UCSD-AML1 (cell line): ENCODE measurements around the gene NBEA.
"Not testable (repeated sequence)": the region's sequence is repeated elsewhere in the genome, so short reads cannot be mapped to it uniquely, and the experiment has no call there.

Source experiments
- DNase-seq: peaks from one replicate; lab custom pipeline; 2025; ENCODE audit not compliant: unreplicated experiment; lab: John Stamatoyannopoulos, UW

NBEA gene, protein sequence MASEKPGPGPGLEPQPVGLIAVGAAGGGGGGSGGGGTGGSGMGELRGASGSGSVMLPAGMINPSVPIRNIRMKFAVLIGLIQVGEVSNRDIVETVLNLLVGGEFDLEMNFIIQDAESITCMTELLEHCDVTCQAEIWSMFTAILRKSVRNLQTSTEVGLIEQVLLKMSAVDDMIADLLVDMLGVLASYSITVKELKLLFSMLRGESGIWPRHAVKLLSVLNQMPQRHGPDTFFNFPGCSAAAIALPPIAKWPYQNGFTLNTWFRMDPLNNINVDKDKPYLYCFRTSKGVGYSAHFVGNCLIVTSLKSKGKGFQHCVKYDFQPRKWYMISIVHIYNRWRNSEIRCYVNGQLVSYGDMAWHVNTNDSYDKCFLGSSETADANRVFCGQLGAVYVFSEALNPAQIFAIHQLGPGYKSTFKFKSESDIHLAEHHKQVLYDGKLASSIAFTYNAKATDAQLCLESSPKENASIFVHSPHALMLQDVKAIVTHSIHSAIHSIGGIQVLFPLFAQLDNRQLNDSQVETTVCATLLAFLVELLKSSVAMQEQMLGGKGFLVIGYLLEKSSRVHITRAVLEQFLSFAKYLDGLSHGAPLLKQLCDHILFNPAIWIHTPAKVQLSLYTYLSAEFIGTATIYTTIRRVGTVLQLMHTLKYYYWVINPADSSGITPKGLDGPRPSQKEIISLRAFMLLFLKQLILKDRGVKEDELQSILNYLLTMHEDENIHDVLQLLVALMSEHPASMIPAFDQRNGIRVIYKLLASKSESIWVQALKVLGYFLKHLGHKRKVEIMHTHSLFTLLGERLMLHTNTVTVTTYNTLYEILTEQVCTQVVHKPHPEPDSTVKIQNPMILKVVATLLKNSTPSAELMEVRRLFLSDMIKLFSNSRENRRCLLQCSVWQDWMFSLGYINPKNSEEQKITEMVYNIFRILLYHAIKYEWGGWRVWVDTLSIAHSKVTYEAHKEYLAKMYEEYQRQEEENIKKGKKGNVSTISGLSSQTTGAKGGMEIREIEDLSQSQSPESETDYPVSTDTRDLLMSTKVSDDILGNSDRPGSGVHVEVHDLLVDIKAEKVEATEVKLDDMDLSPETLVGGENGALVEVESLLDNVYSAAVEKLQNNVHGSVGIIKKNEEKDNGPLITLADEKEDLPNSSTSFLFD (N-terminal part only)

DNA sequence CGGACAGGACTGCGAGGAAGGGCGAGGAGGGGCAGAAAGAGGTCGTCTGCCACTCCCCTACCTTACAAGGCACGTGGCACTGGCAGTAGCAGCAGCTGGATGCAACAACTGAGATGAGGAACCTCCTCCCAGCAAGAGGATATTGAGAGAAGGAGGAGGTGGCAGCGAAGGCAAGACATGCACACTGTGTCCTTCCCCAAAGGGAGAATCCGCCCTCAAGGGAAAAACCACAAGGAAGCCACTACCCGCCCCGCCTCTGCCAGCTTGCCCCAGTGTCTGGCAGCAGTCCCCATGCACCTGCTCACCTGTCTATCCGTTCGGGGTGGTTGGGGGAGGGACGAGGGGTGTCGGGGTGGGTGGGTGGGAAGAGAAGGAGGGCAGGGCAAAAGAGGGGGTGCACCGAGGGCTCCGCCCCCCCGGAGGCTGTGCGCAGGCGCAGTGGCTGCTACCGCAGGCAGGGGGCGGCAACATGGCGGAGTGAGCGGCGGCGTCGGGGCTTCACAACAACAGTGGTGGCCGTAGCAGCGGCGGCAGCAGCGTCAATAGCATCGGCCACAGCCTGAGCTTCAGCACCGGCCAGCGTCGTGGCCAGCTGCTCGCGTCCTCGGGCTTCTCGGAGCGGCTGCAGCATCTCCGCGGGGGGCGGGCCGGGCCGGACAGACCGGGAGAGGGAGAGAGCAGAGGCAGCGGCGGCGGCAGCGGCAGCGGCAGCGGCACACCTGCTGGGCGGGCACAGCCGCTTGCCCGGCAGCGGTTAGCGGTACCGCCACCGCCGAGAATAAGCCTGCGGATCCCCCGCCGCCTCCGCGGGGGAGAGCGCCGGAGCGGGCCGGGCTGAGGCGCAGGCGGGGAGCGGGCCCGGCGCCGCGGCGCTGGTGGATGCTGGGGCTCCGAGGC, at the start of gene NBEA:
Gene NBEA (plus strand): TSS at position 436 of the 897 bp plus-strand sequence. CDS start 551 bp downstream, outside the sequence.
- peak; percentile 59 for DNase-seq

DNA sequence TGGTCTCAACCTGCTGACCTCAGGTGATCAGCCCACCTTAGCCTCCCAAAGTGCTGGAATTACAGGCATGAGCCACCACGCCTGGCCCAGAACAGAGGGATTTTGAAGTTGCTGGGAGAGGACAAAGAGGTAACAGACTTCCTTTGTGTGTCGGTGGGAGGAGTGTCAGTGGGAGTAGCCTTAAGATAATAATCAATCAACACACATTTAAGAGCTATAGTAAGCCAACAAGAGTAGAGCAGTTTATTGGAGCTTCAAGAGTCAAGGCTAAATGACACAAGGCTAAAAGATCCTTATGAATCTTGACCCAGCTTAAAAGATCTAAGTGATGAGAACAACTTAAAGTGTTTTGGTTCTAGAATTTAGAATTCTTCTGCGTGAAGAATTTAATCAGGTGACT, 47.3 kb upstream of the NBEA start:
- DNase-seq, result no peak

DNA sequence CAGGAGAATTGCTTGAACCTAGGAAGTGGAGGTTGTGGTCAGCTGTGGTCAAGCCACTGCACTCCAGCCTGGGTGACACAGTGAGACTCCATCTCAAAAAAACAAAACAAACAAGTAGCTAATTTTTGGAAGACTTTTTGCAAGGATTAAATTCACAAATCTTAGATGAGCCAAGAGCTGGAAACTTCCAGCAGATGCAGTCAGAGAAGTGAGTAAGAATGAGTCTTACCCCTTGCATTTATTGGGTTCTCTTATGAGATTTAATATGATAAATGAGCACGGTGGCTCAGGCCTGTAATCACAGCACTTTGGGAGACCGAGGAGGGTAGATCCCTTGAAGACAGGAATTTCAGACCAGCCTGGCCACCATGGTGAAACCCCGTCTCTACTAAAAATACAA, 44.9 kb upstream of the NBEA start:
- no peak for DNase-seq

DNA sequence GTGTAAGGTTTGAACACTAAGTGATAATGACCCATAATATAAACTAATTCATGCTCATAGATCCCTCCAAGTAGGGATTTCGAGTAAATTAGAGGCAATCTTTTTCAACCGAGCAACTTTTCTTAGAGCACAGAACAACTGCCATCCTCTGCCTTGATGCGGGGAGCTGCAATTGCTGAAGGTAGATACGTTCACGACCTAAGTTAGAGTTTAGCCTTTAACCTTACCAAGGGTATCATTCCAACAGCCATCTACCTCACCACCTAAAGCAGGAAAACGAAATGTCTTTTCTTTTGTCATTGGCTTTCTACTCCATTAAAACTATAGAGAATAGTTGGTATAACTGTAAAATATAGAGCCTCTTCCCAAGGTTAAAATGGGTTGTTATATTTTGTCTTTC, 42.2 kb upstream of the NBEA start:
- DNase-seq, result no peak

DNA sequence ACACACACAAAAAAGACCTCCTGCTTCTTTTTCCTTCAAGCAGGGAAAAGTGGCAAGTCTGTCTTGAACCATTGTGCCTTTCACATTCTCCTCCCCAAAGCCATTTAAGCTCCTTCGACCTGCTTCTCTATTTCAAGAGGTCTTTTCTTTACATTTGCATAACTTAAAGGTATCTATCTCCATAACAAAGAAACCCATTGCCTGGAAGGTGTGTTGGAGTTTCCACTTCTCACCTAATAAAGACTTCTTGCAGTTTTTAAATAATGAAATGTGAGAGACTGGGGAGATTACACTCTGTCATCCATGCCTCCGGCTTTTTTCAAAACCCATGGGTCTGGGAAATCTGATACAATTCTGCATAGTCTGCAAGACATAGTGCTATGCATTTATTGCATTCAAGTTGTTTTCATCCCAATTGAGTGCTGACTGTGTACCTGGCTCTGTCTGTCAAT, 41.8 kb upstream of the NBEA start:
- no peak for DNase-seq

DNA sequence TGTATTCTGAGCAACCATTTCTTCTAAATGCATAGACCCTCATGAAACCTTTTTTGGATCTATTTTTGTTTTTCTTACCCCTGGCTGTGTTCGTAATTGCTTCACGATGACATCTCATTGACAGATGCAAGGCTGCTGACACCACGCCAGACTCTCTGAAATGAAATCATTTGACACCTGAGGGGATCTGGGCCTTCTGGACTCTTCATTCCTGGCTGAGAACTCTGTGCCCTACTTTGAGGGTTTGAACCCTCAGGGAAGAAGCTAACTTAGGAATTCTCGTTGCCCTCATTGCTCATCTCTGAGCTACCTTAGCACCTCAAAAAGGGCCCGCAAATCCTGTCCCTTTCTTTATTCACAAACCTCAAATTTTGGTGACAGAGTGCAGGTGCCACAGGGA, 40.5 kb upstream of the NBEA start:
- DNase-seq, result no peak

DNA sequence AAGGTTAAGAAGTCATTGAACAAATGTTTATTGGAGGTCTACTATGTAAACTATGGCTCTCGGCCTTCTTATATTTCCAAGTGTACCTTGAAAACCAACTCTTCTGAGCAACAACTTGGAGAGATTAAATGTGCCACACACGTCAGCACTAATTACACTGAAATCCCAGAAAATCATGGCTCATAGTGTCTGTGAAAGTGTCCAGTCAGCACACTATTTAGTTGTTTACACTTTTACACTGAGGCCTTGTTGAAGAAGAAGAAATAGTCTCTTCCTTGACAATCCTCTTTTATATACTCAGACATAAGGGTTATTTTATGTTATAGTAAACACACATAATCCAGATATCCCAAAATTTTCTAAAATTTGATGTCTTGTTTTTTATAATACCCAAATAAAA, 30.9 kb upstream of the NBEA start:
- no peak for DNase-seq

DNA sequence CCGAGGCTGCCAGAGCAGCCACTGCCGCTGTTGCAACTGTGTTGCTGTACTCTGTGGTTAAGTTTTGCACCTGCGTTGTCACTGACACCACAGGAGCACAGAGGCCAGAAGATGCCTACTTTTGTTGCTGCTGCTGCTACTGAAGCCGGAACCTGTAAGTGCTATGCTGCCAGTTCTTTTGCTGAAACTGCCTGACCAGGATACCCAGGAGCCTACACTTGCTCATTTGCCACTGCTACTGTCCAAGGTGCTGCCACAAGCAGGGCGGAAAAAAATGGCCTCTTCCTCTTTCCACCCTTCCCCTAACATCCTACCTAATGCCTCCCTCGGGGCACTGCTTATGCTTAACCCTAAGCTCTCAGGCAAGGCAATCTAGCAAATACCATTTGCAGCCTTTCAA, 29.0 kb upstream of the NBEA start:
- peak; percentile 7 for DNase-seq

DNA sequence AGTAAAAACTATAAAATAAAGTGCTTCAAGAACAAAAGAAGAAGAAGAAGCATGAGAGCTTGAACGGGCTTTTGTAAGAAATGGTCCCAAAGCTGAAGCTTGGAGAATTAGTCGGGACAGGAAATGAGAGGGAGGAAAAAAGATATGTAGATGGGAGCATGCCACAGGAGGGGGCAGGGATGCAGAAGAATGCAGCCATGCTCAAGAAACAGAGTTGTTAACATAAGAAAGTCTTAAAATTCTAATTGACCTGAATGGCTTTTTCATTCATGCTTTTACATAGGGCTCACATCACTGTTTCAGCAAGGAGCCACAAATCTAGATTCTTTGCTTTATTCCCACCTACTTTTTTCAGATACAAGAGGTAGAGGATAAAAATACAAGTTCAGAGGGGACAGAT, 27.7 kb upstream of the NBEA start:
- DNase-seq, result no peak

DNA sequence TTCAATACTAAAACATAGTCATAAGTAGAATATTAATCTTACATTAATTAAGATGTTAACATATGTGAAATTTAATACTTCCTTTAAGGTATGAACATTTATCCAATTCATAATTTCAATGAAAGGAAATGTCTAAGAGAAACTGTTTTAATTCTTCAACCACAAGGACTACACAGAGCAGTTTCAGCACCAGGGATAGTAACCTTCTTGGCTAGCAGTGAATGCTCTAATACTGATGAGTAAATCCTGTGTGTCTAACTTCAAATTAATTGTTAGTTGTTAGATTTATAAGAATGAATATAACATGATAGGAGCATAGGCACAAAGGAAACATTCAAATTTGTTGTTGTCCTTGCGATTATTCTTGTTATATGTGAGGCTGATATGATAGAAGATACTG, 15.6 kb upstream of the NBEA start:
- no peak for DNase-seq

DNA sequence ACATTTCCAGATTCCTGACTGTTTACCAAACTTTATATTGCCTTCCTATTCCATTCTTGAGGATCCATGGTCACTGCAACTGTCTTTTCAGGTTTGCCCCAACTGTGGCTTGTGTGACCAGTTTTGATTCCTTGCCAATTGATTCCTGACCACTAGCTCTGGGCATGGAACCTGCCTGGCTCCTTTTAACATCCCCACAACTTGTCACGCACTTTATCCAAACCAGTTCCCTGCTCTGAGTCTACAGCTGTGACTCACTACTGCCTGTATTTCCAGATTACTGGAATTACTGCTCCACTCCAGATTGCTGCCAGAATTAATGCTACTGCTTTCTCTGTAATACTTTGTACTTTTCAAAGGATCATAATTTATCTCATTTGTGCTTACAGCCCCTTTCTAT, 13.4 kb upstream of the NBEA start:
- DNase-seq, result not testable (repeated sequence)

DNA sequence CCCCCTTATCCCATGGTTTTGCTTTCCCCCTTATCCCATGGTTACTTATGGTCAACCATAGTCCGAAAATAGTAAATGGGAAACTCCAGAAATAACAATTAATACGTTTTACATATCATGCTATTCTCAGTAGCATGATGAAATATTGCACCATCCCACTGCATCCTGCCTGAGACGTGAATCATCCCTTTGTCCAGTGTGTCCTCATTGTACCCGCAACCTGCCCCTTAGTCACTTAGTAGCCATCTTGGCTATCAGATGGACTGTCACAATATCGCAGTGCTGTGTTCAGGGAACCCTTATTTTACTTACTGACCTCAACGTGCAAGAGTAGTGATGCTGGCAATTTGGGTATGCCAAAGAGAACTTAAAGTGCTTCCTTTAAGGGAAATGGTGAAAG, 10.5 kb upstream of the NBEA start:
- no peak for DNase-seq

DNA sequence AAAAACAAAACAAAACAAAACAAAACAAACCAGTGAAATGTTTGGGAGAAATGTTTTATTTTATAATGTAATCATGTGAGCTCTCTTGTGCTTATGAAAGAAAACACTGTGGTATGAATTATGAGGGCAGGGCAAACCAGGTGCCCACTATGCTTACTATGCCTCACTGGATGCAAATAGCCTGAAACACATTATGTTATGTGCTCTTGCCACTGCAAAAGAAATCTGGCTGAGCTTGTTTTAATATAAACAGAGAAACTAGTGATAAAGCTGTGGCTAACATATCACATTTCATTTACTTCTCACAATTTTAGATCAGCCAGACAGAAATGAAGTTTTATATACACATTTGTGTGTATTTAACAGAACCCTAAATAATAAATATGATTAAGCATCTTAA, 8.7 kb upstream of the NBEA start:
- DNase-seq, result no peak

DNA sequence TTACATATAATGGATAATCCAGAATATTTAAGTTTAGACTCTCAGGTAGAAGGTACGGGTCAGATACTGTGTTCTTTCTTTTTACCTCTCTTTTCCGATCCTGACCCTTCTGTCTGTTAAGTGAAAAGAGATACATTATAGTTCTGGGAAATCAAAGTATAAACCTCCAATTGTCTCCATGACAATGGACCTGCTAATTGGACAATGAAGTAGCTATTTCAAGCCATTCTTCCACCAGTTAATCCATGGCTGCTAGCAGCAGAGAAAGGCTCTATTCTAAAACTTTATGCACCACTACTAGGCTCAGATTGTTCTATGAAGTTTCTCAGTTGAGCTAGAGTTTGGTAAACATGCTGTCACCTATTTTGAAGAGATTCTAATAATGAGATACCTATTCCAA, 8.3 kb upstream of the NBEA start:
- no peak for DNase-seq

DNA sequence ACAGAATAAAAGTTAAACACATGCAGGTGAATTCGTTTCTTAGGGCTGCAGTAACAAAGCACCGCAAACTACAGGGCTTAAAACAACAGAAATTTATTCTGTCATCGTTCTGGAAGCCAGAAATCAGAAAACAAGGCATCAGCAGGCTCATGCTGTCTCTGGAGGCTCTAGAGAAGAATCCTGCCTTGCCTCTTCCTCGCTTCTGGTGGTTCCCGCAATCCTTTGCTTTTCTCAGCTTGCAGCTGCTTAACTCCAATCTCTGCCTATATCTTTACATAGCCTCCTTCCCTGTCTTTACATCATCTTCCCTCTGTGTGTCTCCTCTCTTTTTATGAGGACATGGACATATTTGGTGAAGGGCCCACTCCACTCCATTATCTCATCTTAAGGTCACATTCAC, 6.2 kb upstream of the NBEA start:
- no peak for DNase-seq

DNA sequence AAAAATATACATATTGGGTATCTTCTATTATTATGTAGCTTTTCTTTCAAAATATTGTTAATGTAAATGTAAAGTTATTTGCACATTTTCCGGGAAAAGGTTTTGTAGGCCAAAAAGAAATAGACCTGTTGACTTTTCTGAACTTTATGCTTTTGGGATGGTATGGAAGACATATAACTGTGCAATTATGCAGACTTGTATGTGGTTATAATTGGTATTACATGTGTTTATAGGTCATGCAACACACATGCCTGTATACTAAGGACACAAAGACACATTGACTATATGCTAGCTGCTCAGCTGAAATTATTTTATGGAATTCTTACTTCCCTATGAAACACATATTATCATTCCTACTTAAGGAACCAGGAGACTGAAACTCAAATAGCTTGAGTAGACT, 2.3 kb upstream of the NBEA start:
- DNase-seq, result no peak

DNA sequence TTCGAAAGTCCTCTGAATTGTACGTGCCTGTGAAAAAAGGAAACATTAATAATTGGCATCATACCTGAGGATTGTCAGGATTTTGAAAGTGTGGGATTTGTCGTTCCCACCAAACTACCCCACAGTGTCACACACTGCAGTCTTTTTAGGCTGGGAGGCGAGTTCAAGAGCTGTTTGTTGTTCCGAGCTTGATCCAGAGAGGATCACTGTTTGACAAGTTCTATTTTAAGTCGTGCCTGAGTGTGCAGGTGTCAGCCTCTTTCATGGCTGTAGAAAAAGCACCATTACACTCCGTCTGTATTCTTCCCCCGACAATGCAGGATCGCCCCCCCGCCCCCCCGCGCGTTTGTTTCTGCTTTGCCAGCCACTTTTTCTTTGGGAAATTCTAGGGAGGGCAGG, 635 bp upstream of the NBEA start:
- no peak for DNase-seq

DNA sequence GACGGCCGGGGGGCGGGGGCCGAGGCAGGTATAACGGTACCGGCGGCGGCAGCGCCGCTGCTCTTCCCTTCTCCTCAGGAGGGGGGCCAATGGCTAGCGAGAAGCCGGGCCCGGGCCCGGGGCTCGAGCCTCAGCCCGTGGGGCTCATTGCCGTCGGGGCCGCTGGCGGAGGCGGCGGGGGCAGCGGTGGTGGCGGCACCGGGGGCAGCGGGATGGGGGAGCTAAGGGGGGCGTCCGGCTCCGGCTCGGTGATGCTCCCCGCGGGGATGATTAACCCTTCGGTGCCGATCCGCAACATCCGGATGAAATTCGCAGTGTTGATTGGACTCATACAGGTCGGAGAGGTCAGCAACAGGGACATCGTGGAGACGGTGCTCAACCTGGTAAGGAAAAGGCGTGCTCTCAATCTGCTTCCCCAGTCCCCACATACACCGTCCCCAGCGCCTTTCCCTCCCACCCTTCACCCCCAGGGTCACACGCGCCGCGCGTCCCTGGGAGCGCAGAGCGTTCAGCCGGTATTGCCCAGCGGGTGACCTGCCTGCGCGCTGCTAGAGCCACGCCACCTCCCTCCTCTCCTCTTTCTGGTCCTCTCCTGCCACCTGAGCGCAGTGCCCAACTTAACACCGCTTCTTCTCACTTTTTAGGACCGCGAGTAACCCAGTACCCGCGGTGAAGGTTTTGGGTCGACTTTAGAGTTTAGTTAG, 814 bp downstream of the NBEA start:
- DNase-seq, result no peak

DNA sequence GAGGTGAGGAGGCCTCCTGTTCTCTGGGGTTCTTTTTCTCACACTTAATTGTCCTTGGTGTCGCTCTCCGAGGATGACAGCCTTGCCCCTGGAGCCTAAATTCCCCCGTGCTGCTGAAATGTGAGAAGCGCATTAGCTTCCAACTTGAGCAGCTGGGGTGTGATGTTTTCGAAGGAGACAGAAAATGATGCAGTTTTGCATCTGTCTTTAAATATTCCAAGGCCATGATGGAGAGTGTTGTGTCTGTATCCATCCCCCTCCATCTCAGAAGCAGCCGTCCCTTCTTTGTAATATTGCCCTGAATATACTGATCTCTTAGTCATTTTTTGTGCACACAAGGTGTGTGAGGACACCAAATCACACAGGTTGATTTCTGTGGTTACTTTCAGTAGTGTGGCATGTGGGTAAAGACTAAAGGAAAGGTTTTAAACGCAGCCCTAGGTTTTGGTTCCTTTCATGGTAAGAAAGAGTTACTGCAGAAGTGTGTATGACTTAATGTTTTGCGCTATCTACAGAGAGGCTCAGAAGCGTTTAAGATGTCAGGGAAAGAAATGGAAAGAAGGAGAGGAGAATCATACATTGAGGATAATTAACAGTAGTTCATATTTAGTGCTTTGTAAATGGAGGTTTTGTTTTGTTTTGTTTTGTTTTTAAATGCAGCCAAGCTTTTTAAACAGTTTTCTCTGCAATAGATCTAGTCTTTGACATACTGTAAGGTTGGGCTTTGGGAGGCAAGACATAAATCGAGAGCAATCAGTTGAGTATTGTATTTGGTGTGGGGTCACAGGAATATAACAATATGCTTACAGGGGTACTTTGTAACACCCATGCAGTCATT, 1.6 kb downstream of the NBEA start:
- no peak for DNase-seq
